SK-N-SH treated with all-trans-retinoic acid at 6 μM for 48 hours (cell line): ENCODE results near the gene ZNF185.

Experiments used
- ATAC-seq: fragments of 200-7000 bp; cut with Tn5 transposase; 3 replicates; pipeline ENCODE4 v1.9.1; 2020; ENCODE audit warnings: mild to moderate bottlenecking, moderate library complexity
- ARNTL ChIP-seq: fragments of 450-650 bp; formaldehyde crosslinking; IDR thresholded peaks from 2 replicates; pipeline ENCODE4 v1.5.0; 2020; ENCODE audit warnings: low read depth, mild to moderate bottlenecking, moderate library complexity, borderline replicate concordance
- BACH2 ChIP-seq: fragments of 250-450 bp; sonication (Bioruptor Pico); IDR thresholded peaks from 2 replicates; pipeline ENCODE4 v1.9.0; 2021; ENCODE audit warnings: mild to moderate bottlenecking, borderline replicate concordance
- CSDC2 ChIP-seq: fragments of 250-450 bp; sonication (Bioruptor Pico); IDR thresholded peaks from 2 replicates; pipeline ENCODE4 v1.5.0; 2020; ENCODE audit warnings: mild to moderate bottlenecking, moderate library complexity
- ESRRG ChIP-seq: fragments of 250-450 bp; sonication (Bioruptor Pico); IDR thresholded peaks from 2 replicates; pipeline ENCODE4 v1.6.1; 2021; ENCODE audit warnings: mild to moderate bottlenecking
- GLIS3 ChIP-seq: fragments of 250-450 bp; sonication (Bioruptor Pico); IDR thresholded peaks from 2 replicates; pipeline ENCODE4 v1.5.0; 2020; ENCODE audit warnings: mild to moderate bottlenecking, moderate library complexity
- ISL1 ChIP-seq: fragments of 250-450 bp; sonication (Bioruptor Pico); IDR thresholded peaks from 2 replicates; pipeline ENCODE4 v2.1.2; 2022; ENCODE audit warnings: mild to moderate bottlenecking, moderate library complexity
- OSR1 ChIP-seq: fragments of 250-450 bp; sonication (Bioruptor Pico); IDR thresholded peaks from 2 replicates; pipeline ENCODE4 v1.8.0; 2022; ENCODE audit warnings: moderate library complexity, mild to moderate bottlenecking, inconsistent platforms
- PPARA ChIP-seq: fragments of 250-450 bp; sonication (Bioruptor Pico); IDR thresholded peaks from 2 replicates; pipeline ENCODE4 v1.5.0; 2020; ENCODE audit warnings: mild to moderate bottlenecking, borderline replicate concordance
- RARB ChIP-seq: fragments of 250-450 bp; sonication (Bioruptor Pico); IDR thresholded peaks from 2 replicates; pipeline ENCODE4 v1.8.0; 2021; ENCODE audit warnings: mild to moderate bottlenecking, moderate library complexity
- SNAI2 ChIP-seq: fragments of 250-450 bp; sonication (Bioruptor Pico); IDR thresholded peaks from 2 replicates; pipeline ENCODE4 v1.5.0; 2020; ENCODE audit warnings: mild to moderate bottlenecking, moderate library complexity
- TCF4 ChIP-seq: fragments of 250-450 bp; sonication (Bioruptor Pico); IDR thresholded peaks from 2 replicates; pipeline ENCODE4 v1.8.0; 2021; ENCODE audit warnings: mild to moderate bottlenecking, moderate library complexity, borderline replicate concordance
- ZFP3 ChIP-seq: fragments of 250-450 bp; sonication (Bioruptor Pico); IDR thresholded peaks from 2 replicates; pipeline ENCODE4 v1.5.0; 2020; ENCODE audit warnings: mild to moderate bottlenecking, moderate library complexity
- ZFP30 ChIP-seq: fragments of 450-650 bp; formaldehyde crosslinking; IDR thresholded peaks from 2 replicates; pipeline ENCODE4 v1.5.0; 2022; ENCODE audit warnings: mild to moderate bottlenecking, moderate library complexity
- ZNF70 ChIP-seq: fragments of 450-650 bp; formaldehyde crosslinking; IDR thresholded peaks from 2 replicates; pipeline ENCODE4 v1.5.0; 2020; ENCODE audit warnings: mild to moderate bottlenecking, moderate library complexity
- TF ChIP-seq, protein P1 (sequence below): fragments of 250-450 bp; sonication (Bioruptor Pico); IDR thresholded peaks from 2 replicates; pipeline ENCODE4 v1.8.0; 2020; ENCODE audit warnings: mild to moderate bottlenecking, moderate library complexity, borderline replicate concordance
- TF ChIP-seq, protein P2 (sequence below): fragments of 250-450 bp; sonication (Bioruptor Pico); IDR thresholded peaks from 2 replicates; pipeline ENCODE4 v1.5.1; 2021; ENCODE audit warnings: mild to moderate bottlenecking, moderate library complexity
- TF ChIP-seq, protein P3 (sequence below): fragments of 250-450 bp; sonication (Bioruptor Pico); IDR thresholded peaks from 2 replicates; pipeline ENCODE4 v1.8.0; 2021; ENCODE audit warnings: low read depth, mild to moderate bottlenecking, moderate library complexity, borderline replicate concordance

ZNF185 gene

DNA sequence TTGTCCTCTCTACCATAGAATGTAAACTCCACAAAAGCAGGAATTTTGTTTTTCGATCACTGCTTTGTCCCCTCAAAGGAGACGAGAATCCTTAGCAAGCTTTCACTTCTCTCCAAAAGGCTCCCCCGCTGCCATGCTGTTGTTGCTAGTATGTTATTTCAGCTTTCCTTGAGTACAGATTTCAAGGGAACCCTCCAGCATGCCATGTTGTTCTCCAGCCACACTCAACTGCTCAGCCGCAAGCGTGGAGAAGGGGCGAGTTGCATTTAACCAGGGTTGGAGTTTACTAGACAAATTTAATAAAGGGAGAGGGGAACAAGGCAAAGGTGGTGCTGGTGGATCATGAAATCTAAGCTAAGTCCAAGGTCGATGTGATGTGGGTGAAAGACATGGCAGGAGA lies 43.9 kb upstream of the ZNF185 start:
- ATAC-seq: no peak

DNA sequence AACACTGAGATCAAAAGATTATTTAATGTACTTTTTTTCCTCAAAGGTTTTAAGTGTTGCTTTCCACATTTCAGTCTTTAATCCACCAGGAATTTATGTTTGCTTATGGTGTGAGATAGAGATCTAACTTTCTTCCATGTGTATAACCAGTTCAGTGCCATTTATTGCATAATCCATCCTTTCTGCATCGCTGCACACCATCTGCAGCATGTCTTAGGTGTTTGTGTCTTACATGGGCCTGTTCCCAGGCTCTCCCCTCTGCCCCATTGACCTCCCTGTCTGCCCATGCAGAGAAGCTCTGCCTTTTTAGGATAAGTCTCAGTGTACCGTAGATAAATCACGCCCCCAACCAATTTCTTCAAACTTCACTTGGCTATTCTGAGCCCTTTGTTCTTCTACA lies 36.8 kb upstream of the ZNF185 start:
- no peak for ATAC-seq
- TF ChIP-seq PPARA (CRISPR knock-in tag): no peak
- no peak for TF ChIP-seq ESRRG
- TF ChIP-seq ZFP30 (CRISPR knock-in tag): no peak
- TF ChIP-seq TCF4 (CRISPR knock-in tag): no peak
- TF ChIP-seq GLIS3 (CRISPR knock-in tag): no peak
- no peak for TF ChIP-seq ISL1 (CRISPR knock-in tag)
- TF ChIP-seq, protein P1, sequence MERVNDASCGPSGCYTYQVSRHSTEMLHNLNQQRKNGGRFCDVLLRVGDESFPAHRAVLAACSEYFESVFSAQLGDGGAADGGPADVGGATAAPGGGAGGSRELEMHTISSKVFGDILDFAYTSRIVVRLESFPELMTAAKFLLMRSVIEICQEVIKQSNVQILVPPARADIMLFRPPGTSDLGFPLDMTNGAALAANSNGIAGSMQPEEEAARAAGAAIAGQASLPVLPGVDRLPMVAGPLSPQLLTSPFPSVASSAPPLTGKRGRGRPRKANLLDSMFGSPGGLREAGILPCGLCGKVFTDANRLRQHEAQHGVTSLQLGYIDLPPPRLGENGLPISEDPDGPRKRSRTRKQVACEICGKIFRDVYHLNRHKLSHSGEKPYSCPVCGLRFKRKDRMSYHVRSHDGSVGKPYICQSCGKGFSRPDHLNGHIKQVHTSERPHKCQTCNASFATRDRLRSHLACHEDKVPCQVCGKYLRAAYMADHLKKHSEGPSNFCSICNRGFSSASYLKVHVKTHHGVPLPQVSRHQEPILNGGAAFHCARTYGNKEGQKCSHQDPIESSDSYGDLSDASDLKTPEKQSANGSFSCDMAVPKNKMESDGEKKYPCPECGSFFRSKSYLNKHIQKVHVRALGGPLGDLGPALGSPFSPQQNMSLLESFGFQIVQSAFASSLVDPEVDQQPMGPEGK (CRISPR knock-in tag): no peak
- TF ChIP-seq ZNF70 (CRISPR knock-in tag): no peak
- TF ChIP-seq BACH2 (CRISPR knock-in tag): no peak
- no peak for TF ChIP-seq SNAI2 (CRISPR knock-in tag)
- TF ChIP-seq ARNTL (CRISPR knock-in tag): no peak

More for the DNA sequence above, 43.9 kb upstream of the ZNF185 start:
- TF ChIP-seq, protein P2, sequence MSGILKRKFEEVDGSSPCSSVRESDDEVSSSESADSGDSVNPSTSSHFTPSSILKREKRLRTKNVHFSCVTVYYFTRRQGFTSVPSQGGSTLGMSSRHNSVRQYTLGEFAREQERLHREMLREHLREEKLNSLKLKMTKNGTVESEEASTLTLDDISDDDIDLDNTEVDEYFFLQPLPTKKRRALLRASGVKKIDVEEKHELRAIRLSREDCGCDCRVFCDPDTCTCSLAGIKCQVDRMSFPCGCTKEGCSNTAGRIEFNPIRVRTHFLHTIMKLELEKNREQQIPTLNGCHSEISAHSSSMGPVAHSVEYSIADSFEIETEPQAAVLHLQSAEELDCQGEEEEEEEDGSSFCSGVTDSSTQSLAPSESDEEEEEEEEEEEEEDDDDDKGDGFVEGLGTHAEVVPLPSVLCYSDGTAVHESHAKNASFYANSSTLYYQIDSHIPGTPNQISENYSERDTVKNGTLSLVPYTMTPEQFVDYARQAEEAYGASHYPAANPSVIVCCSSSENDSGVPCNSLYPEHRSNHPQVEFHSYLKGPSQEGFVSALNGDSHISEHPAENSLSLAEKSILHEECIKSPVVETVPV: no peak
- no peak for TF ChIP-seq OSR1 (CRISPR knock-in tag)
- TF ChIP-seq, protein P1 (CRISPR knock-in tag): no peak
- TF ChIP-seq CSDC2 (CRISPR knock-in tag): no peak

DNA sequence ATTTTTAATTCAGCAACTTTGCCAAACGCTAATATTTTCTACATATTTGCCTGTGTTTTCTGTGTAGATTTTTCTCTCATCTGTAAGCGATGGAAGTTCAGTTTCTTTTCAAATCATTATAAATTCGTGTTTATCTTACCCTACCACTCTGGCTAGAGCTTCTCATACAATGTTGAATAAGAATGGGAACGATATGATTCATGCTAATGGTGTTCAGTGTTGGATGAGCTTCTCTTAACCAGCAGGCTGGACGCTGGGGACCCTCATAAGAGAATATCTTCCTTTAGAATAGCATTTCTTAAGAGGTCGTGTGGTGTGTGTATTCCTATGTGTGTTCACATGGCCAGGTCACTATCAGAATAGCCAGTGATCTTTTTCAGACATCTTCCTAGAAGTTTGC lies 36.0 kb upstream of the ZNF185 start:
- TF ChIP-seq ARNTL (CRISPR knock-in tag): no peak
- no peak for TF ChIP-seq ISL1 (CRISPR knock-in tag)
- TF ChIP-seq RARB (CRISPR knock-in tag): no peak
- no peak for TF ChIP-seq ESRRG
- TF ChIP-seq TCF4 (CRISPR knock-in tag): no peak
- no peak for TF ChIP-seq ZFP3 (CRISPR knock-in tag)
- TF ChIP-seq, protein P2: no peak
- no peak for TF ChIP-seq ZNF70 (CRISPR knock-in tag)
- no peak for TF ChIP-seq ZFP30 (CRISPR knock-in tag)
- TF ChIP-seq, protein P3, sequence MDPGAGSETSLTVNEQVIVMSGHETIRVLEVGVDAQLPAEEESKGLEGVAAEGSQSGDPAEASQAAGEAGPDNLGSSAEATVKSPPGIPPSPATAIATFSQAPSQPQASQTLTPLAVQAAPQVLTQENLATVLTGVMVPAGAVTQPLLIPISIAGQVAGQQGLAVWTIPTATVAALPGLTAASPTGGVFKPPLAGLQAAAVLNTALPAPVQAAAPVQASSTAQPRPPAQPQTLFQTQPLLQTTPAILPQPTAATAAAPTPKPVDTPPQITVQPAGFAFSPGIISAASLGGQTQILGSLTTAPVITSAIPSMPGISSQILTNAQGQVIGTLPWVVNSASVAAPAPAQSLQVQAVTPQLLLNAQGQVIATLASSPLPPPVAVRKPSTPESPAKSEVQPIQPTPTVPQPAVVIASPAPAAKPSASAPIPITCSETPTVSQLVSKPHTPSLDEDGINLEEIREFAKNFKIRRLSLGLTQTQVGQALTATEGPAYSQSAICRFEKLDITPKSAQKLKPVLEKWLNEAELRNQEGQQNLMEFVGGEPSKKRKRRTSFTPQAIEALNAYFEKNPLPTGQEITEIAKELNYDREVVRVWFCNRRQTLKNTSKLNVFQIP (CRISPR knock-in tag): no peak
- TF ChIP-seq OSR1 (CRISPR knock-in tag): no peak
- TF ChIP-seq, protein P1 (CRISPR knock-in tag): no peak
- no peak for TF ChIP-seq CSDC2 (CRISPR knock-in tag)
- TF ChIP-seq PPARA (CRISPR knock-in tag): no peak
- no peak for ATAC-seq
